ENCODE measurements around the gene TAF1. TPM values are rescaled to one million over a fixed set of nuclear protein-coding genes. Genes with fewer than 3 reads are reported as not detected.
"Not testable (repeated sequence)": the region's sequence is repeated elsewhere in the genome, so short reads cannot be mapped to it uniquely, and the experiment has no call there.

The TAF1 gene
- total RNA-seq, 1 donor from 2014 or later: 25.3 TPM

DNA sequence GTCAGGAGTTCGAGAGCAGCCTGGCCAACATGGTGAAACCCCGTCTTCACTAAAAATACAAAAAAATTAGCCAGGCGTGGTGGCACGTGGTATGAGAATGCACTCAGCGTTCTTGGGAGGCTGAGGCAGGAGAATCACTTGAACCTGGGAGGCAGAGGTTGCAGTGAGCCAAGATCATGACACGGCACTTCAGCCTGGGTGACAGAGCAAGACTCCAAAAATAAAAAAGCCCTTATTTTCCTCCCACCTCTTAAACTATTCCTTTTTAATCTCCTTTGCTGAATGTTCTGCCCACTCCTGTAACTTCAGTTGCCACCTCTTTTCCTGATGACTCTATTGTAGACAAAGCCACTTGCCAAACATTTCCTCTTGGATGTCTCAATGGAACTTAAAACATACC, 72.6 kb downstream of the TAF1 start:
- FAIRE-seq: no peak
- H3K36me3 ChIP-seq (ENCODE audit: control insufficient read depth, insufficient read depth, low read length): peaks cover 1% of the 10 kb centered on the region
- no peaks in the 10 kb centered on the region for H3K27me3 ChIP-seq (ENCODE audit: control insufficient read depth, insufficient read depth, low read length)
- H3K4me3 ChIP-seq (ENCODE audit: low read depth, low read length): no peak overlapping the region
- no peak for DNase-seq (ENCODE audit: low read depth)
- TF ChIP-seq, protein P1, sequence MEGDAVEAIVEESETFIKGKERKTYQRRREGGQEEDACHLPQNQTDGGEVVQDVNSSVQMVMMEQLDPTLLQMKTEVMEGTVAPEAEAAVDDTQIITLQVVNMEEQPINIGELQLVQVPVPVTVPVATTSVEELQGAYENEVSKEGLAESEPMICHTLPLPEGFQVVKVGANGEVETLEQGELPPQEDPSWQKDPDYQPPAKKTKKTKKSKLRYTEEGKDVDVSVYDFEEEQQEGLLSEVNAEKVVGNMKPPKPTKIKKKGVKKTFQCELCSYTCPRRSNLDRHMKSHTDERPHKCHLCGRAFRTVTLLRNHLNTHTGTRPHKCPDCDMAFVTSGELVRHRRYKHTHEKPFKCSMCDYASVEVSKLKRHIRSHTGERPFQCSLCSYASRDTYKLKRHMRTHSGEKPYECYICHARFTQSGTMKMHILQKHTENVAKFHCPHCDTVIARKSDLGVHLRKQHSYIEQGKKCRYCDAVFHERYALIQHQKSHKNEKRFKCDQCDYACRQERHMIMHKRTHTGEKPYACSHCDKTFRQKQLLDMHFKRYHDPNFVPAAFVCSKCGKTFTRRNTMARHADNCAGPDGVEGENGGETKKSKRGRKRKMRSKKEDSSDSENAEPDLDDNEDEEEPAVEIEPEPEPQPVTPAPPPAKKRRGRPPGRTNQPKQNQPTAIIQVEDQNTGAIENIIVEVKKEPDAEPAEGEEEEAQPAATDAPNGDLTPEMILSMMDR (IDR thresholded peaks at IDR 0.05; ENCODE audit: insufficient read depth, low read length, severe bottlenecking): no peak

DNA sequence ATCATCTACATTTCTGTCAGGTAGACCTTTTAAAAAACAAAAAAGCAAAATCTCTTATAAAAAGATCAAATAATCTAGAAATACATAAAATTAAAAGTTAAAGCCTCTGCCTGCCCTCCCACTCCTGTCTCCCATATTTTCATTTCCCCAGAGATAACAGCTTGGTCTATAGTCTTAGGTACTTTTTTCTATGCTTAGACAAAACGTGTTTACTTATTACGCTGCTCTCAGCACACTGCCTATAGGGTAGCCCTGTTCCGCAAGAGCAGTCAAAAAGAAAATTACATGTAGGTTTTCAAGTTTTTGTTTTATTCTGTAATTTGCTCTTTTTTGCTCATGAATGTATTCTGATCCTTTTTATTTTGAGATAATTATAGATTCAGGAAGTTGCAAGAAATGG, 73.3 kb downstream of the TAF1 start:
- no peaks in the 10 kb centered on the region for H3K27me3 ChIP-seq (ENCODE audit: control insufficient read depth, insufficient read depth, low read length)
- H3K4me3 ChIP-seq (ENCODE audit: low read depth, low read length): no peak overlapping the region
- FAIRE-seq (no peak), DNase-seq (ENCODE audit: low read depth) (no peak)
- H3K36me3 ChIP-seq (ENCODE audit: control insufficient read depth, insufficient read depth, low read length): peaks cover 1% of the 10 kb centered on the region
- TF ChIP-seq, protein P1 (IDR thresholded peaks at IDR 0.05; ENCODE audit: insufficient read depth, low read length, severe bottlenecking): no peak

DNA sequence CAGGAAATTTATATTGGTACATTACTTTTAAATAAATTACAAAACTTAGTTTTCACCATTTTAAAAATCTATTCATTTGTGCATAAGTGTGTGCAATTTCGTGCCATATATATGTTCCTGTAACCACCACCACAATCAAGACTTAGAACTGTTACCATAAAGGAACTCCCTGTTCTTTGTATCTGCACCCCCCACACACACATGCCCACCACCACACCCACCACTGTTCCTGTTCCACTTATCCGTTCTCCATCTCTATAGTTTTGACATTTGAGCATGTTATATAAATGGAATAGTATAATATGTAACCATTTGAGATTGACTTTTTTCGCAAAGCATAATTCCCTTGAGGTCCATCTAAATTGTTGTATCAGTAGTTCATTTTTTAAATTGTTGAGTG, 73.7 kb downstream of the TAF1 start:
- Histone ChIP-seq H3K27me3 (ENCODE audit: control insufficient read depth, insufficient read depth, low read length) (no peaks in the 10 kb centered on the region), H3K4me3 (ENCODE audit: low read depth, low read length) (no peak overlapping the region), H3K36me3 (ENCODE audit: control insufficient read depth, insufficient read depth, low read length) (peaks cover 1% of the 10 kb centered on the region)
- FAIRE-seq: no peak
- no peak for DNase-seq (ENCODE audit: low read depth)
- TF ChIP-seq, protein P1 (IDR thresholded peaks at IDR 0.05; ENCODE audit: insufficient read depth, low read length, severe bottlenecking): no peak

DNA sequence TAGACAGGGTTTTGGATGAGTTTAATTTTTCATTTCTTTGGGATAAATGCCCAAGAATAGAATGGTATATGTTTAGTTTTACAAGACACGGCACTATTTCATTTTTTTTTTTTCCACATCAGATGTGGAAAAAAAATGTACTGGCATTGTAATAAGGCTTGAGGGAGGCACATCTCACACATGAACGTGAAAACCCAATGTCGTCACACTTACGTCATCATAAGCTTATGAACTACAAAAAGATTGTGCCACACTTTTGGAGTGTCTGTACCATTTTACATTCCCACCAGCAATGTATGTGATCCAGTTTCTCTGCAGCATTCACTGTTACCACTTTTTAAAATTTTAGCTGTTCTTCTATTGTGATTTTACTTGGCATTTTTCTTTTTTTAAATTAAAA, 74.2 kb downstream of the TAF1 start:
- TF ChIP-seq, protein P1 (IDR thresholded peaks at IDR 0.05; ENCODE audit: insufficient read depth, low read length, severe bottlenecking): no peak
- DNase-seq (ENCODE audit: low read depth) (no peak), FAIRE-seq (no peak)
- Histone ChIP-seq H3K4me3 (ENCODE audit: low read depth, low read length) (no peak overlapping the region), H3K36me3 (ENCODE audit: control insufficient read depth, insufficient read depth, low read length) (peaks cover 1% of the 10 kb centered on the region), H3K27me3 (ENCODE audit: control insufficient read depth, insufficient read depth, low read length) (no peaks in the 10 kb centered on the region)

DNA sequence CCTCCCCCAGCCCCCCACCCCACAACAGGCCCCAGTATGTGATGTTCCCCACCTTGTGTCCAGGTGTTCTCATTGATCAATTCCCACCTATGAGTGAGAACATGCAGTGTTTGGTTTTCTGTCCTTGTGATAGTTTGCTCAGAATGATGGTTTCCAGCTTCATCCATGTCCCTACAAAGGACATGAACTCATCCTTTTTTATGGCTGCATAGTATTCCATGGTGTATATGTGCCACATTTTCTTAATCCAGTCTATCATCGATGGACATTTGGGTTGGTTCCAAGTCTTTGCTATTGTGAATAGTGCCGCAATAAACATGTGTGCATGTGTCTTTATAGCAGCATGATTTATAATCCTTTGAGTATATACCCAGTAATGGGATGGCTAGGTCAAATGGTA, 75.7 kb downstream of the TAF1 start:
- not testable (repeated sequence) for H3K4me3 ChIP-seq (ENCODE audit: low read depth, low read length); DNase-seq (ENCODE audit: low read depth); FAIRE-seq; H3K27me3 ChIP-seq (ENCODE audit: control insufficient read depth, insufficient read depth, low read length); H3K36me3 ChIP-seq (ENCODE audit: control insufficient read depth, insufficient read depth, low read length)

DNA sequence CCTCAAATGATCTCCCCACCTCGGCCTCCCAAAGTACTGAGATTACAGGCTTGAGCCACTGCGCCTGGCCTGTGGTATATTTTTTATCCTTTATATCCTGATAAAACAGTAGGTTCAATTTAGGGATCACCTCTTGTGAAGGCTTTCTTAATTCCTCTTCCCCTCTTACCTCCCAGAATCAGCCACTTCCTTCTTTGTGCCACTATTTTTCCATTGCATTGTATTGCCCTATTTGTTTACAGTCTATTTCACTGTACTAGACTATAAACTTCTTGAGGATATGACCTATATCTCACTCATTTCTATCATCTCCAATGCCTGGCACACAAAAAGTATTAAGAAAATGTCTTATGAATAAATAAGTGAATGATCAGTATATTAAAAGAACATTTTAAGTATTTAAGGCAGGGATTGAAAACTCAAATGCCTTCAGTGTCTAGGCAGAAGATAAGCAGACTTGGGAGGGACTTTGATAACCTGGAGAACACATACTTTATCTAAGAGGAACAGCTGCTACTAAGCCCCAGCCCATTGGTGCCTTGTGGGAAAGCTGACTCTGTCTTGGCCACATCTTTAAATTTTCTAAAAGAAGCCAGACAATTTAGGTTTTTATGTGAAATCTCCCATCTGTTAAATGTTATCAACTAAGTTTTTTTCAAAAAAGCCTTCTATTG, 84.4 kb downstream of the TAF1 start:
- no peak for FAIRE-seq

DNA sequence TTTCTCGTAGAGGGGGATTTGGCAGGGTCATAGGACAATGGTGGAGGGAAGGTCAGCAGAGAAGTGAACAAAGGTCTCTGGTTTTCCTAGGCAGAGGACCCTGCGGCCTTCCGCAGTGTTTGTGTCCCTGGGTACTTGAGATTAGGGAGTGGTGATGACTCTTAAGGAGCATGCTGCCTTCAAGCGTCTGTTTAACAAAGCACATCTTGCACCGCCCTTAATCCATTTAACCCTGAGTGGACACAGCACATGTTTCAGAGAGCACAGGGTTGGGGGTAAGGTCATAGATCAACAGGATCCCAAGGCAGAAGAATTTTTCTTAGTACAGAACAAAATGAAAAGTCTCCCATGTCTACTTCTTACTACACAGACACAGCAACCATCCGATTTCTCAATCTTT, 85.4 kb downstream of the TAF1 start:
- not testable (repeated sequence) for H3K36me3 ChIP-seq (ENCODE audit: control insufficient read depth, insufficient read depth, low read length); DNase-seq (ENCODE audit: low read depth)

More for the DNA sequence above, 84.4 kb downstream of the TAF1 start:
- H3K4me3 ChIP-seq (ENCODE audit: low read depth, low read length): no peak overlapping the region
- TF ChIP-seq, protein P1 (IDR thresholded peaks at IDR 0.05; ENCODE audit: insufficient read depth, low read length, severe bottlenecking): no peak
- H3K36me3 ChIP-seq (ENCODE audit: control insufficient read depth, insufficient read depth, low read length): peaks cover 2% of the 10 kb centered on the region
- no peaks in the 10 kb centered on the region for H3K27me3 ChIP-seq (ENCODE audit: control insufficient read depth, insufficient read depth, low read length)
- DNase-seq (ENCODE audit: low read depth): no peak

More for the DNA sequence above, 85.4 kb downstream of the TAF1 start:
- not testable (repeated sequence) for H3K4me3 ChIP-seq (ENCODE audit: low read depth, low read length); FAIRE-seq; H3K27me3 ChIP-seq (ENCODE audit: control insufficient read depth, insufficient read depth, low read length)
